ENCODE data around the gene AOPEP. TPM values are rescaled to one million over a fixed set of nuclear protein-coding genes. Genes with fewer than 3 reads are reported as not detected.
"Not testable (repeated sequence)": the region's sequence is repeated elsewhere in the genome, so short reads cannot be mapped to it uniquely, and the experiment has no call there.

AOPEP gene
- polyA plus RNA-seq, 5 donors = 29.3 to 40.6 (median 37.4) TPM

DNA sequence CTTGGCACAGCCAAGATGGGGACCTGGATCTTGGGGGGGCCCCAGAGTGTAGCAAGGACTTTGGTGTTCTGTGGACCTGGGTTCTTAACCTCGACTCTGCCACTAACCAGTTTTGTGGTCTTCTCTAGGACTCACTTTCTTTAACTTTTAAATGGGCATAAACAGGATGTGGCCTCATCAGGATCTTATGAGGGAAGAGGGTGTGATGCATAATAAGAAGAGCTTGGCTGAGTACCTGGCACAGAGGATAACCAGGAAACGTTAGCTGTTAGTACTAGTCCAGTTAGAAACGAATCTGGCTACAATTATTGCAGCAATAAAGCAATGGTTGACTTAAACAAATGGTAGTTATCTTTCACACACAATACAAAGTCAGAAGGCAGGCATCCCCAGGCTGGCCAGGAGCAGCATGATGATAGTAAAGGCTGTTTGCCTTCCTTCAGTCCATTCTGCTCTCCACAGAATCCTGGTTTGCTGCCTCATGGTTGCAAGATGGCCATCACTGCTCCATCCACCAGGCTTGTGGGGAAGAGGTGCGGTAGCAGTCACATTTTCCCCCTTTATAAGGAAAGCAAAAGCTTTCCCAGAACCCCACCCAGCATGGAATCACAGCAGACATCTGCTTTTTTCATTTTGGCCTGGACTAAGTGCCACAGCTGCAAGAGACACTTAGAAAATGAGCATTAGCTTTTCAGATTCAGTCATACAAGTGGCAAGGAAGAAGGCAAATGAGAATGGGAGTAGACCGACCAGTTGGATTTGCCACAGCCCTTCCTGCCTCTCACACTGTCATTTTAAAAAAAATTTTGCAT lies 225.0 kb downstream of the AOPEP start:
- no peak for DNase-seq

DNA sequence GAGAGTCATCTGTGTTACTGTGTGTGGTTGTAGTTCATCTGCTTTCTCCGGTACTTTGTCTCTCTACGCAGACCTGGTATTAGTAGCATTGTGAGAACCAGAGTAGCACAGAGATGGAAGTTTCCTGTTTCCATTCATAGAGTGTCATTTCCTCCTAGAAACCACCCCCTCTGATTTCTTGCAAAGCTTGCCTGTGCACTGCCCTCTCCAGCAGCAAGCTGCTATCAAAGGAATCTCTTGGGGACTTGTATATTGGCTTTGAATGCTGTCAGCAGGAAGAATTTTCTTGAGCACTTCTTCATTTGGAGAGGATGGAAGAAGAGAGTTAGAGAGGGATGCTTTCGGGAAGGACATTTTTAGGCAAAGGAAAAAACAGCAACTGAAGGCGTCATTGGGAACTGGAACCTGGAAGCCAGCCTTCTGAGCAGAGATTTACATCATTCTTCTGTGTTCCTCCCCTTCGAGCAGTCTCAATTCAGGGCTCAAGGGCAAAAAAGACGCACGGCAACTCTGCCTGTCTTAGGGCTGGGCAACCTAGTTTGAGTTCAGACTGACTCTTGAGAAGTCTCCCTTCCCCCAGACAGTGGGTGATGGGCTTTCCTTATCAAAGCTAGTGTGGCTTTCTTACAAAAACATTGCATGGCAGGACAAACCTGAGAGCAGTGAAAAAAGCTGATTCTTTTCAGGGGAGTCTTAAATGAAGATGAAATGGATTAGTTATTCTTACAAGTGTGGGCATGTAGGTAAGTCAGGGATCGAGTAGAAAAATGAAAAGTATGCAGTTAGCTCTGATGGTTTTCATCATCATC lies 226.3 kb downstream of the AOPEP start:
- no peak for DNase-seq

DNA sequence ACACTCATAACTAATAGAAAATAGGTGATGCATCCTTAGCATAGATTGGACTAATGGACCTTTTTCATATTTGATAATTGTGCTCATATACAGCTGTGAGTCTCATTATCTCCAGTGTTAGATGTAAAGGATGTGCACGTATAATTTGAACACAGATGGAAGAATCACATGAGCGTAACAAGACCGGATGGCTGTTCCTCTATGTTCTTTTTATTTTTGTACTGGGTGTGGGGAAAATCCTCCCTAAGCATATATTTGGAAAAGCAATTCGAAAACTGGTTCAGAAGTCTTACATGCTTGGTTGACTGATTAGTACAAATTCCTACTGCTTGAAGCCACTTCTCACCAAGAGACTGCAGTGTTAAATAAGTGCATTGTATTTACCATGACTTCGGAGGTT lies 230.2 kb downstream of the AOPEP start:
- no peak for DNase-seq

DNA sequence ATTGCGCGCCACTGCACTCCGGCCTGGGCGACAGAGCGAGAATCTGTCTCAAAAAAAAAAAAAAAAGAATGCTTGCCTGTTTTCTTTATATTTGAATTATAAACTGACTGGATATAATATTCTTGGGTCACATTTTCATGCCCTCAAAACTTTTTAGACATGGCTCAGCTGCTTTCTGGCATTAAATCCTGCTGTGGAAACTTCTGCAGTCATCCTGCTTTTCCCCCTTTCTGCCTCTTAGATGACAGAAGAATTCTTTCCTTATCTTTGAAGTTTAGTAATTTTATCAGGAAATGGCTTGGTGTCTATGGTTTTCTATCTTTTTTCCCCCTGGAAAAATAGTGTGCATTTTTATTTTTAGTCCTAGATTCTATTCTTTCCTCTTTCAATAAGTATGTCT lies 234.5 kb downstream of the AOPEP start:
- DNase-seq = no peak

DNA sequence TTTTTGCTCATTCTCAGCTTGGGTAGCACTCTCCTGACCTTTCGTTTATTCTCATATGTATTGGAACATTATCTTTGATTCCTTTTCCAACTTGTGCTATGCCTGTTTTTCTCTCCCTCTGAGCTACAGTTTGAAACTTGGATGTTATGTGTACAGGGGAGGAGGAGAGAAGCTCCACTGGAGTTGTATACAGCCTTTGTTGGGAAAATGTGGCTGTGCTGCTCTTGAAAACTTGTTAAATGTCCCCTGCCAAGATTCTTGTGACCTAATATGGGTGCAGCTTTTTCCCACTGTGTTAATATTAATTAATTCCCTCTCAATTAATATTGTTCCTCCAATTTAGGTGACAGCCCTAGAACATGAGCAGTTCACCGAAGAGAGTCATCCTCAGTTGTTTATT lies 235.4 kb downstream of the AOPEP start:
- DNase-seq = no peak

DNA sequence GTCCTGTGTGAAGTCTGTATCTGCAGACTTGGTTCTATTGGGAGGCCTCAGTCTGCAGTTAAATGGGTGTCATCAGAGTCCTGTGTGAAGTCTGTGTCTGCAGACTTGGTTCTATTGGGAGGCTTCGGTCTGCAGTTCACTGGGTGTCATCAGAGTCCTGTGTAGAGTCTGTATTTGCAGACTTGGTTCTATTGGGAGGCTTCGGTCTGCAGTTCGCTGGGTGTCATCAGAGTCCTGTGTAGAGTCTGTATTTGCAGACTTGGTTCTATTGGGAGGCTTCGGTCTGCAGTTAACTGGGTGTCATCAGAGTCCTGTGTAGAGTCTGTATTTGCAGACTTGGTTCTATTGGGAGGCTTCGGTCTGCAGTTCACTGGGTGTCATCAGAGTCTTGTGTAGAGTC lies 239.1 kb downstream of the AOPEP start:
- not testable (repeated sequence) for DNase-seq

DNA sequence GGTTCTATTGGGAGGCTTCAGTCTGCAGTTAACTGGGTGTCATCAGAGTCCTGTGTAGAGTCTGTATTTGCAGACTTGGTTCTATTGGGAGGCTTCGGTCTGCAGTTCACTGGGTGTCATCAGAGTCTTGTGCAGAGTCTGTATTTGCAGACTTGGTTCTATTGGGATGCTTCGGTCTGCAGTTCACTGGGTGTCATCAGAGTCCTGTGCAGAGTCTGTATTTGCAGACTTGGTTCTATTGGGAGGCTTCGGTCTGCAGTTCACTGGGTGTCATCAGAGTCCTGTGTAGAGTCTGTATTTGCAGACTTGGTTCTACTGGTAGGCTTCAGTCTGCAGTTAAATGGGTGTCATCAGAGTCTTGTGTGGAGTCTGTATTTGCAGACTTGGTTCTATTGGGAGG lies 239.5 kb downstream of the AOPEP start:
- not testable (repeated sequence) for DNase-seq

DNA sequence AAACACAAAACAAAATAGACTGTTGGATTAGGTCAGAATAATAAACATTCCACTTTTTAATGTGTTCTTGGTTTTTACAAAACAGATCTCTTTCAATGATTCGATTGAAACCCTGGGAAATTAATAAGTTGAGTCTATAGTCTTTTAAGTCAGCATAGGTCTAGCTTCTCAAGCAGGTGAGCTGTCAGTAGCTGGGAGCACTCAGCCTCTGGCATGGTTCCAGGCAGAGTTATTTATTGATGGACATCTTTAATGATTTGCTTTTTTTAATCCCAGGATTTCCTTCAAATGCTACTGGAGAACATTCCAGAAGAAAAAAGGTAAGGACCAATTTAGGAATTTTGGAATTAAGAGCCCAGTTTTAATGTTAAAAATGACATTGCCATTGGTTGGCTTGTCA lies 241.0 kb downstream of the AOPEP start:
- DNase-seq = no peak

DNA sequence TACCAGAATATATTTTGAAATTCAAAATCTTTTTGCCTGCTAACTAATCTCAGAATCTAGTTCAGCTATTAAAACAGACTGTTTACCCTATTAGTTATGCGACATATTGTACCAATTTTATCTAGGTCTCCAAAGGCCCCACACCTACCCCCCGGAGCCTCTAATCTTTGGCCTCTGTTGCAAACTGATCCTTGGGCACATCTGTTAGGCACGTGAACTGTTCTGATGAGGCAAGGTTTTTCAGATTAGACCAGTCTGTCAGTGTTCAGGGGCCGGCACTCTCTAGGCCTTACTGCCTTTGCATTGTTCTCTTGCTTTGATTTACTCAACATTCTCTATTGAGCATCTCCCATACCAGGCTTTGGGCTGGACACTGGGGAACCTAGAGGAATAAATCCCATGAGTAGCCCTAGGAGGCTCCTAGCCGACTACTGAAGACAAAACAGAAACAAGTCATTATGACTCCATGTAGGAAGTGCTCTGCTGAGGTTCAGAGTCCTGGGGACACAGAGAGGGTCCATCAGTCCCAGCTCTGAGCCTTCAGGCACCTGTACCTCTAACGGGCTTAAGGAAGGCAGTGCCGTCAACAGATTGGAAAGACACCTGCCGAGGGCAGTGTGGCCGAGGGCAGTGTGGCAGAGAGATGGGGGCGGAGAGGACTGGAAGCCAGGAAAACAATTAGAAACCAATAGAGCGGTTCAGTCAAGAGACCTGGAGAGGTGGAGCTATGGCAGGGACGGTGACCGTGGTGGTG lies 245.1 kb downstream of the AOPEP start:
- no peak for DNase-seq

DNA sequence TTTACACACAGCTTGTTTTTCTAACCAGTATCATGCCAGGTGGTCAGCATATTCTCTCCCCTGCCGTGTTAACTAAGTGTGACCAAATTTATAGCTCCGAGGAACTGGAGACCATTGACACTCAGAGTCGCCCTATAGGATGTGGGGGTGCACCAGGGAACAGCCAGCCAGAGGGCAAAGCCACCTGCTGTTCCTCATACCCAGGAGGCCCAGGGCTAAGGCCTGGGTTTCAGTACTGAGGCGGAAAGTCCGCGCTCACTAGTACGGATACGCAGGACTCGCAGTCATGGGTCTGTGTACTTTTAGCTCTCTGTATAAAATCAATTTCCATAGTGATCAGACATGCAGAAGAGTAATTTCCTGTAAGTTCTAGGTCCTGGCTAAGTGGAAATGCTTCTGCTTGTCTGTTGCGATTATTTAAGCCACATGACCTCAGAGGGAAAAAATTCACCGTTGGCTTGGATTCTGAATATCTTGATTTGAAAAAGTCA lies 247.0 kb downstream of the AOPEP start:
- no peak for DNase-seq

DNA sequence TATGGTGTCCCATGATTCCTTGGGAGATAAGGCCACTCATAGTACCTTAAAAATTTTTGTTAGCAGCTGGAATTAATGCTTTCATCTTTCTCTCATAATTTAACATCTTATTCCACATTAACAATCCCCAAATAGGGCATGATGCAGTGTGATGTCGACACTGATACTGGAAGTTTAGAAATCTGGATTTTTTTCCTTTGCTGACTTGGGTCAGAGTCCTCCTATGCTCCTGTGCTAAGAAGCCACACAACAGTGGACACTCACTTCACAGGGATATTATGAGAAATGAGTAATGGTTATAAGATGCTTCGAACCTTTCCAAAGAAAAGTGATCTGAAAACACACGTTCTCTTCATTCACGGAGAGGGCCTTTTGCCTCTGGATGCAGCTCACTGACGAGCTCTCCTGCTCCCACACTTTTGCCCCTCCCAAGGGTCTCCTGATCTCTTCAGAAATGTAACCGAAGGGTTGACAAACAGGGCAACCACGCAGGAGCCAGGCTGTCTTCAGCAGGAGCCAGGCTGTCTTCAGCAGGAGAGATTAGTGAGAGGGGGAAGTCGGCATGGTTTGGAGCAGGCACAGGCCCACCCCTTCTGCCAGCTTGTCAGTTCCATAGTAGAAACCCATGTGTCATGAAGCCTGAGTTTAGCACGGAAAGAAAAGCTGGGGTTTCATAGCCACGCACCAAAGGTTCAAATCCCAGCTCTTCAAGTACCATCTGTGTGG lies 247.8 kb downstream of the AOPEP start:
- no peak for DNase-seq

DNA sequence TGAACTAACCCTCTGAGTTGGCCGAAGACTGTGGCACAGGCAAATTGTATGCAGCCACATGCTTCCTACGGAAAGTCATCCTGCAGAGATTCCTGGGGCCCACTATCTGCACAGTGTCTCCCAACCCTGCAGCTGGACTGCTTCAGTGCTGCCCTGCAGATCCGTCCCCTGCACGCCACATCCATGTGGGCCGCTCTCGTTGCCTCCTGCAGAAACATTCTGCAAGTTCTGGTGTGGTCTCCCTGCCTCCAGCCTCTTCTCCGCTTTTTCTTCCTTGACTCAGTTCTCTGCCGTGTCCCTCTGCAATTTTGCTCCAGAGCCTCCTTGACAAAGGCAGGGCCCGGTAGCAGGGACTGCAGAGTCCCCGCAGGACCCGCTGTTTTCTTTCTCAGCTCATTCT lies 249.0 kb downstream of the AOPEP start:
- no peak for DNase-seq

DNA sequence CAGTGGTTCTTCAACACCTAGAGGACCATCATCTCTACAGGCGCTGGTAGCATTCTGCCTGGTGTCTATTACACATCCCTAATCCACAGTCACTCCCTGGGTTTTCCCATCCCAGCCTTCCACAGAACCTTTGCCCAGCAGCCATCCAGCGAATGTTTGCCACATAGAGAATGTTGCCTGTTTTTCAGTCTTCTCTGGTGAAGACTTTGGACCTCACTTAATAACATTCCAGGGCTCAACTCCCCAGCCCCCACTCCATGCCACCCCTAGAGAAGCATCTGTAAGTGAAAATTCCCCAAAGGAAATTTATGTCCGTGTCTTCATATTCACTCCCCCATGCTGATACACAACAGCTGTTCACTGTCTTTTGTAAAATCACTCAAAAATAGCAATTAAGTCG lies 249.6 kb downstream of the AOPEP start:
- no peak for DNase-seq

DNA sequence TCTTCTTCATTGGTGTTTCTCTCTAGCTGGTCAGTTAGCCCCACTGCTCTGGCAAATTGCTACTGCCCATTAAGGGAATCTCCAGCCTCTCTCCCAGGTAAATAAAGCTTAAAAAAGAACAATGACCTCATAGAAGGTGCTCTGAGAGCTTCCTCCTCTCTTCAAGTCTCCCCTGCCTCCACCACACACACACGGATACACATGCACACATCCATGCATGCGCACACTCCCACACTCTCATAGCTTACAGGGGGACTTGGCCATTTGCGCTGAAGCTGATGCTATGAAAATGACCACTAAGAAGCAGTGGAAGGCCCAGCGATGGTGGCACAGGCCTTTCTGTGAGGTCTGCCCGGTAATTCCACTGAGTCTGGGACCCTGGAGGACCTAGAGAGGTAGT lies 250.9 kb downstream of the AOPEP start:
- DNase-seq = no peak

DNA sequence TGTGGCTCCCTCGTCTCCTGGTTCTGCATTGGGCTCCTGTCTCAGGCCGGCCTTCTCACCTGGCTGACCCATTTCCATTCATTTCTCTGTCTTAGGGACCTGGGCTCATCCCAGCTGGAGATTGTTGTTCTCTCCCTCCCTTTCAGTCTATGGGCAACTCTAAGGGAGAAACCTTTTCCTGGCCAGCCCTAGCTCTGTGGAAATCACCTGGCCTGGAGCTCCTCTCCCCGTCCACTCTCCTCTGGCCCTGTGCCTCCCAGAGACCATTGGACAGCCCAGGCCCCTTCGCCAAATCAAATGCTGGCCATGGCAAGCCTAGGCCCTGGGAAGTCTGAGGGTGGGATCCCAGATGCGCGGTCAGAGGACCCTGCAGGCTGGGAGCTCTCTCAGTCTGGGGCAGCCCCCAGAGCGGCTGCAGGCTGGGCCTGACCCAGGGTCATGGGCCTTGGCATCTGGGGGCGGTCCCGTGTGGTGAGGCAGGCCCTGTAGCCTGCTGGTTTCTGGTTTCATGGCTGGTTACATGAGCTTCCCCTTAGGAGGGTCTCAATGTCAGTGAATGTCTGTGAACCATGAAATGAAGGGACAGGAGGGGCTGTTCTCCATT lies 253.5 kb downstream of the AOPEP start:
- DNase-seq = no peak

DNA sequence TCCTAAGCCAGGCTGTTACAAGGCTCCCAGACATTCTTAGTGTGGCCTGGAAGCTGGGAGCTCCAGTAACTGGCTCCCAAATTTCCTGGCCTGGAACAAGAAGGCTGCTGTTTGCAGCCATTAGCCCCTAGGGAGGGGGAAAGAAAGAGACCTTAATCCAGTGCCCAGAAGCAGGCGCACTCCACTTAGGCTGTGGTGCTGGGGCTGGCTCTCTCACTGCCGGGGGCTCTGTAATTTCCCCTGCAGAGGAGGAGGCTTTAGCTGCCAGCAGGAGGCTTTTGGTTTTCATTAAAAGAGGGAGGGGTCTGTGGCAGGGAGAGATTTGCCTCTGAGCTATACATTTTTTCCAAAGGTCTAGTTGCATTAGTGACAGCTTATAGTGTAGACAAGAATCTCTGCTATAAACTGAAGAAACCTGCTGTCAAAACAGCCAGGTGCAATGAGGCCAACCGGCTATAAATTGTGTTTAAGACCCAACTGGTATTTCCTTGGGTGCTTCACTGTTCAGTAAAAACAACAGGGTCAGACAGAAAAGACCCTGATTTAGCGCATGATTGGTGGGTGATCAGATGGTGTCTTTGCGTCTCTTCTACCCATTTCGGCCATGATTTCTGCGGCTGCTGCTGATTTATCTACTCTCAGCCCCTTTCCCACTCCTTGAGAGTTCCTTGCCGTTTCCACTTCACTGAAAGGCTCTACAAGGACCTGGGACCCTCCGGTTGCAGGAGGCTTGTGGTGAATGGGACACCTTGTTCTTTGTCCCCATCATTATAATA lies 254.6 kb downstream of the AOPEP start:
- no peak for DNase-seq

DNA sequence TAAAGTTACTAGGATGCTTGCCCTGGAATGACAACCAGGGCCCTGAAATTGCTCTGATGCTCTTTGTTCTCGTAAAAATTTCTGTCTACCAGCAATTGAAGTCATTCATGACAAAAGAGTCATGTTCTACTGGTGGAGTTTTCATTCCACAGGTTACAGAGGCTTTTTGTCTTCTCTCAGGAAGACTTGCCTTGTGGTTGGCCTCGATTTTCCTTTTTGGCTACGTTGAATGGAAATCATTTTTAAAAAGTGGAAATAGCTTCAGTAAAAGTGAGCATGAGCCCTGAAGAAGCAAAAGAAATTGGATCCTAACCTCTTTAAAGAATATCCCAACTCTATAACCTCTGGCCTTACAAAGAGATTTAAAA lies 255.2 kb downstream of the AOPEP start:
- no peak for DNase-seq

DNA sequence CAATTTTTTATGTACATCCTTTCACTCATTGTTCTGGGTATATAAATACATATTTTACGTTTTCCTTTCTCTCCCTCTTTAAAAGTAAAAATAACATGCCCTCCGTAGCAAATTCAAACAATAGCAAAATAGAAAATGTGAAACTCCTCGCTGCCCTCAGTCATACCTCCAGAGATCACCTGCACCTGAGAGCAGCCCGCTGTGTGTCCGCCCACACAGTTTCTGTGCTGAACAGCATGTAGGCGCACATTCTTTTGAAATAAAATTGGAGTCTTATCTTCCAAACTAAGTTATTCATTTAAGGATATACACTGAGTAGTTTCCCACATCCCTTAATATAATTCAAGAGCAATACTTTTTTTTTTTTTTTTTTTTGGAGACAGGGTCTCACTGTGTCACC lies 255.7 kb downstream of the AOPEP start:
- no peak for DNase-seq

DNA sequence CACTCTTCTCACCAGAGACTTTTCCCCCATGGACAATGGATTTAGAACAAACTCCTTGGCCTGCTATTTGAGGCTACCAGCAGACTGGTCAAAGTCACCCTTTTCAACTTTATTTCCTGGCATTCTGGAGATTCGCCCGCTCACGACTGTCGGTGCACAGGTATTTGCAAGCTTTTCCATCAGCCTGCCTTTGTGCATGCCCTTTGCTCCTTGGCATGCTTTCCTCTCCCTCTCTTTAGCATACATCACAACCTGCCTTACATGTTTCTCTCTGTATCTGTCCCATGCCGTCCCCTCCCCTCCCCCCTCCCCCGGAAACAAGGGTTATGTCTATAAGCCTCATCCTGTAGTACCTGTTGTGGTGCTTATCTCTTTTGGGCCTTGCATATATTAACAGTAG lies 257.1 kb downstream of the AOPEP start:
- DNase-seq = no peak

DNA sequence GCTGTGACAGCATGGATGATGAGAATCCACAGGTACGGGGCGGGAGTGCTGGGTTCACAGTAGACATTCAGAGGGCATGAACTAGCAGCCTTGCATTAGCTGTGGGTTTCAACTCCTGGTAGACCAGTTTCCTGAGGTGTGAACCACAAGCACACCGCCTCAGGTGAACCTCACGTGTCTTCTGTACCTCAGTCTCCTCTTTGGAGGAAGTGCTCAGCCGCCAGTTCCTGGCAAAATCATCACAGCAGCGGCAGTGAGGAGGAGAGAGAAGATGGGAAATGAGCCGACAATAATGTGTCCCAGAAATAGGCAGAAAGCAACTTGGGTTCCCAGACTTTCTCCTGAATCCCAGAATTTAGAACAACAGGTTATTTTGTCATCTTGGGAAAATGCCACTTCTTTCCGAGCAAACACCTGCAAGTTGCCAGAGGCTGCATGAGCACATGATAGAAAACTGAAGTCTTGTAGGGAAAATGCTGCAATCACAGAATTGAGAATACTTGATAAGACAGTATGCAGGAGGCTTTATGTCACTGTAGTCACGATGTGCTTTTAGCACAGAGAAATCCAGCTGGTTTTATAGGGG lies 258.5 kb downstream of the AOPEP start:
- DNase-seq = no peak
